ENCODE data around the gene GPATCH2.

GPATCH2 gene

GRCh38 chr1:217431395-217431794 is 199.5 kb downstream of the GPATCH2 start:
- TF ChIP-seq TAF1 (IDR thresholded peaks at IDR 0.05; ENCODE audit: low read depth) (no peak), ZBTB7A (IDR thresholded peaks at IDR 0.05; ENCODE audit: low read depth) (no peak), TCF12 (IDR thresholded peaks at IDR 0.05; ENCODE audit: low read depth) (no peak), MAX (IDR thresholded peaks at IDR 0.05) (no peak), REST (IDR thresholded peaks at IDR 0.05; ENCODE audit: low read depth) (no peak), FOXM1 (IDR thresholded peaks at IDR 0.05; ENCODE audit: borderline replicate concordance, low read depth) (no peak), EP300 (IDR thresholded peaks at IDR 0.05; ENCODE audit: borderline replicate concordance) (no peak), YY1 (IDR thresholded peaks at IDR 0.05; ENCODE audit: low read depth) (no peak), USF1 (IDR thresholded peaks at IDR 0.05) (no peak), EGR1 (IDR thresholded peaks at IDR 0.05) (no peak)

GRCh38 chr1:217425422-217425821 is 205.5 kb downstream of the GPATCH2 start:
- TF ChIP-seq CEBPB (IDR thresholded peaks at IDR 0.05) (no peak), MAX (IDR thresholded peaks at IDR 0.05) (no peak), EP300 (IDR thresholded peaks at IDR 0.05; ENCODE audit: borderline replicate concordance) (no peak), ZBTB7A (IDR thresholded peaks at IDR 0.05; ENCODE audit: low read depth) (no peak)

GRCh38 chr1:217419194-217419551 is 211.7 kb downstream of the GPATCH2 start:
- TF ChIP-seq NFIC (IDR thresholded peaks at IDR 0.05) = no peak
- TF ChIP-seq REST (IDR thresholded peaks at IDR 0.05; ENCODE audit: low read depth) = no peak
- no peak for TF ChIP-seq TAF1 (IDR thresholded peaks at IDR 0.05; ENCODE audit: low read depth)
- TF ChIP-seq MAX (IDR thresholded peaks at IDR 0.05) = no peak
- TF ChIP-seq TCF12 (IDR thresholded peaks at IDR 0.05; ENCODE audit: low read depth) = no peak
- no peak for TF ChIP-seq USF1 (IDR thresholded peaks at IDR 0.05)
- TF ChIP-seq YY1 (IDR thresholded peaks at IDR 0.05; ENCODE audit: low read depth) = no peak
- TF ChIP-seq RAD21 (IDR thresholded peaks at IDR 0.05; ENCODE audit: low read depth) = no peak
- TF ChIP-seq CREB1 (IDR thresholded peaks at IDR 0.05; ENCODE audit: low read depth) = no peak
- no peak for TF ChIP-seq EP300 (IDR thresholded peaks at IDR 0.05; ENCODE audit: borderline replicate concordance)
- TF ChIP-seq CEBPB (IDR thresholded peaks at IDR 0.05) = no peak
- TF ChIP-seq FOXM1 (IDR thresholded peaks at IDR 0.05; ENCODE audit: borderline replicate concordance, low read depth) = no peak

GRCh38 chr1:217418269-217419193 is 212.4 kb downstream of the GPATCH2 start:
- no peak for TF ChIP-seq EP300 (IDR thresholded peaks at IDR 0.05; ENCODE audit: borderline replicate concordance)
- no peak for TF ChIP-seq REST (IDR thresholded peaks at IDR 0.05; ENCODE audit: low read depth)

GRCh38 chr1:217417363-217417762 is 213.5 kb downstream of the GPATCH2 start:
- TF ChIP-seq TAF1 (IDR thresholded peaks at IDR 0.05; ENCODE audit: low read depth) (no peak), TCF12 (IDR thresholded peaks at IDR 0.05; ENCODE audit: low read depth) (no peak)

All from Ishikawa (cell line).